HEK293 (cell line): Measurements from ENCODE around the gene JUP.
A peak's percentile ranks its signal among the peaks of the same experiment; 100 is the strongest.

Experiments used
- BCL11A ChIP-seq: fragments of 450-650 bp; formaldehyde crosslinking; IDR thresholded peaks from 2 replicates; pipeline ENCODE4 v1.5.1; 2016; ENCODE audit warnings: low read depth, missing biosample characterization, missing genetic modification characterization
- EGR2 ChIP-seq: fragments of 450-650 bp; formaldehyde crosslinking; IDR thresholded peaks from 2 replicates; pipeline ENCODE4 v1.5.1; 2016; ENCODE audit warnings: low read depth, missing biosample characterization, missing genetic modification characterization
- GLI4 ChIP-seq: fragments of 450-650 bp; formaldehyde crosslinking; IDR thresholded peaks from 2 replicates; pipeline ENCODE4 v1.5.1; 2016; ENCODE audit warnings: missing biosample characterization, missing genetic modification characterization
- HOXD13 ChIP-seq: sonication (generic); formaldehyde crosslinking; IDR thresholded peaks from 2 replicates; pipeline ENCODE4 v1.8.0; 2022; ENCODE audit warnings: missing genetic modification reagents, borderline replicate concordance
- SCRT1 ChIP-seq: fragments of 450-650 bp; formaldehyde crosslinking; IDR thresholded peaks from 2 replicates; pipeline ENCODE4 v1.5.1; 2016; ENCODE audit warnings: missing biosample characterization, missing genetic modification characterization, borderline replicate concordance
- ZBTB17 ChIP-seq: fragments of 450-650 bp; formaldehyde crosslinking; IDR thresholded peaks from 2 replicates; pipeline ENCODE4 v1.5.1; 2016; ENCODE audit warnings: missing biosample characterization, missing genetic modification characterization
- ZBTB21 ChIP-seq: fragments of 450-650 bp; formaldehyde crosslinking; IDR thresholded peaks from 2 replicates; pipeline ENCODE4 v1.5.1; 2017; ENCODE audit warnings: missing biosample characterization, missing genetic modification characterization
- ZFP37 ChIP-seq: fragments of 450-650 bp; formaldehyde crosslinking; IDR thresholded peaks from 2 replicates; pipeline ENCODE4 v1.5.1; 2016; ENCODE audit warnings: missing biosample characterization, missing genetic modification characterization
- ZFP41 ChIP-seq: fragments of 450-650 bp; formaldehyde crosslinking; IDR thresholded peaks from 2 replicates; pipeline ENCODE4 v1.5.1; 2016; ENCODE audit warnings: missing biosample characterization, missing genetic modification characterization, borderline replicate concordance
- ZNF132 ChIP-seq: fragments of 450-650 bp; formaldehyde crosslinking; IDR thresholded peaks from 2 replicates; pipeline ENCODE4 v1.5.1; 2017; ENCODE audit warnings: missing biosample characterization, missing genetic modification characterization, borderline replicate concordance
- ZNF155 ChIP-seq: fragments of 450-650 bp; formaldehyde crosslinking; IDR thresholded peaks from 2 replicates; pipeline ENCODE4 v1.5.1; 2016; ENCODE audit warnings: missing biosample characterization, missing genetic modification characterization
- ZNF16 ChIP-seq: fragments of 450-650 bp; formaldehyde crosslinking; IDR thresholded peaks from 2 replicates; pipeline ENCODE4 v1.5.1; 2016; ENCODE audit warnings: low read depth, missing biosample characterization, missing genetic modification characterization
- ZNF175 ChIP-seq: fragments of 450-650 bp; formaldehyde crosslinking; IDR thresholded peaks from 2 replicates; pipeline ENCODE4 v1.5.1; 2016; ENCODE audit warnings: missing biosample characterization, missing genetic modification characterization
- ZNF324 ChIP-seq: fragments of 450-650 bp; formaldehyde crosslinking; IDR thresholded peaks from 2 replicates; pipeline ENCODE4 v1.5.1; 2016; ENCODE audit warnings: missing biosample characterization, missing genetic modification characterization
- ZNF530 ChIP-seq: fragments of 450-650 bp; formaldehyde crosslinking; IDR thresholded peaks from 2 replicates; pipeline ENCODE4 v1.5.1; 2016; ENCODE audit warnings: low read depth, missing biosample characterization, missing genetic modification characterization
- ZNF549 ChIP-seq: fragments of 450-650 bp; IDR thresholded peaks from 2 replicates; pipeline ENCODE4 v1.5.1; 2018; ENCODE audit warnings: missing biosample characterization, missing genetic modification characterization, mild to moderate bottlenecking, inconsistent platforms, moderate library complexity
- ZNF561 ChIP-seq: fragments of 450-650 bp; IDR thresholded peaks from 2 replicates; pipeline ENCODE4 v1.5.1; 2018; ENCODE audit warnings: missing biosample characterization, missing genetic modification characterization, borderline replicate concordance
- ZNF610 ChIP-seq: fragments of 450-650 bp; formaldehyde crosslinking; IDR thresholded peaks from 2 replicates; pipeline ENCODE4 v1.5.1; 2016; ENCODE audit warnings: missing biosample characterization, missing genetic modification characterization, borderline replicate concordance
- ZNF658 ChIP-seq: fragments of 450-650 bp; formaldehyde crosslinking; IDR thresholded peaks from 2 replicates; pipeline ENCODE4; 2016; ENCODE audit warnings: missing biosample characterization, missing genetic modification characterization
- ZNF776 ChIP-seq: fragments of 450-650 bp; formaldehyde crosslinking; IDR thresholded peaks from 2 replicates; pipeline ENCODE4 v1.5.0; 2017; ENCODE audit warnings: missing biosample characterization, missing genetic modification characterization, borderline replicate concordance
- ZXDB ChIP-seq: fragments of 450-650 bp; formaldehyde crosslinking; IDR thresholded peaks from 2 replicates; pipeline ENCODE4 v1.5.1; 2016; ENCODE audit warnings: missing biosample characterization, missing genetic modification characterization
- TF ChIP-seq, protein P1 (sequence below): fragments of 450-650 bp; formaldehyde crosslinking; conservative IDR thresholded peaks from 2 replicates; pipeline ENCODE4 v1.5.1; 2016; ENCODE audit warnings: low read depth, missing biosample characterization, missing genetic modification characterization
- TF ChIP-seq, protein P2 (sequence below): fragments of 450-650 bp; formaldehyde crosslinking; IDR thresholded peaks from 2 replicates; pipeline ENCODE4 v1.5.1; 2017; ENCODE audit warnings: missing biosample characterization, missing genetic modification characterization
- TF ChIP-seq, protein P3 (sequence below): fragments of 450-650 bp; formaldehyde crosslinking; IDR thresholded peaks from 2 replicates; pipeline ENCODE4 v1.5.1; 2016; ENCODE audit warnings: missing biosample characterization, missing genetic modification characterization
- TF ChIP-seq, protein P4 (sequence below): fragments of 450-650 bp; formaldehyde crosslinking; IDR thresholded peaks from 2 replicates; pipeline ENCODE4 v1.5.1; 2016; ENCODE audit warnings: missing biosample characterization, missing genetic modification characterization
- TF ChIP-seq, protein P5 (sequence below): fragments of 450-650 bp; formaldehyde crosslinking; IDR thresholded peaks from 2 replicates; pipeline ENCODE4 v1.5.1; 2016; ENCODE audit warnings: missing biosample characterization, missing genetic modification characterization, borderline replicate concordance

The JUP gene

DNA sequence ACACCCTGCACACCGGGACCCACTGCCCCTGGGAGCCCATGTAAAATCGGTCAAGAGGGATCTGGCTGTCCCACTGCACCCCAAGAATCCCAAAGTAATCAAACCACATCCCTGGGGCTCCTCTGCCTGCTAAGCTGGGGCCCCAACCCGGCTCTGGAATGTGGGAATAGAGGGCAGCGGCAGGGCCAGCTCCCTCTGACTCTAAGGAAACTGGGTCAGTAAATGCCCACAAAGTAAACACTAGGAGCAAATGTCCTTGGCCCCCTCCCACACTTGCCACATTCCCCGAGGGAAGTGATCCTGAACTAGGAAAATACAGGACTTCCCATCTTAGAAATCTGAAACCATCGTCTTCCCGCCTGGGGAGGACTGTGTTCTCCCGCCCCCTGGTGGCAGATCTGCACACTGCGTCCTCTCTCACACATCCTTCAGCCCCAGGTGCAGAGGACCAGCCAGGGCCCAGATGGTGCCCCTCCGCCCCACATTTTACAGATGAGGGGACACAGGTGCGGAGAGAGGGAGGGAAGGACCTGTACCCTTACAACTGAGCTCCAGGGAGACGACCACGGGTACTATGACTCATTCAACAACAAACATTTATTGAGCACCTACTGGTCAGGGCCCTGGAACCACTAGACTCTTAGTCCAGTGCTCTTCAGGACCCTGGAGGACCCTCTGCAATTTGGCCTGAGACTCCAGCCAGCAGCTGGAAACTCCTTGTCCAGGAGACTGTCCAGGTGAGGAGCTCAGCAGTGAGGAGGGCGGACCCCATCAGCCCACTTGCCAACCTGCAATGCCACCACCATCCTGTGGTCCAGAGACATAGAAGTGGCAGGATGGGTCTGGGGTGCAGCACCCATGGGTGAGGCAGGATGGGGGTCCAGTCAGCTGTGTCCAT lies 15.1 kb upstream of the JUP start (continued):
- TF ChIP-seq, protein P1, sequence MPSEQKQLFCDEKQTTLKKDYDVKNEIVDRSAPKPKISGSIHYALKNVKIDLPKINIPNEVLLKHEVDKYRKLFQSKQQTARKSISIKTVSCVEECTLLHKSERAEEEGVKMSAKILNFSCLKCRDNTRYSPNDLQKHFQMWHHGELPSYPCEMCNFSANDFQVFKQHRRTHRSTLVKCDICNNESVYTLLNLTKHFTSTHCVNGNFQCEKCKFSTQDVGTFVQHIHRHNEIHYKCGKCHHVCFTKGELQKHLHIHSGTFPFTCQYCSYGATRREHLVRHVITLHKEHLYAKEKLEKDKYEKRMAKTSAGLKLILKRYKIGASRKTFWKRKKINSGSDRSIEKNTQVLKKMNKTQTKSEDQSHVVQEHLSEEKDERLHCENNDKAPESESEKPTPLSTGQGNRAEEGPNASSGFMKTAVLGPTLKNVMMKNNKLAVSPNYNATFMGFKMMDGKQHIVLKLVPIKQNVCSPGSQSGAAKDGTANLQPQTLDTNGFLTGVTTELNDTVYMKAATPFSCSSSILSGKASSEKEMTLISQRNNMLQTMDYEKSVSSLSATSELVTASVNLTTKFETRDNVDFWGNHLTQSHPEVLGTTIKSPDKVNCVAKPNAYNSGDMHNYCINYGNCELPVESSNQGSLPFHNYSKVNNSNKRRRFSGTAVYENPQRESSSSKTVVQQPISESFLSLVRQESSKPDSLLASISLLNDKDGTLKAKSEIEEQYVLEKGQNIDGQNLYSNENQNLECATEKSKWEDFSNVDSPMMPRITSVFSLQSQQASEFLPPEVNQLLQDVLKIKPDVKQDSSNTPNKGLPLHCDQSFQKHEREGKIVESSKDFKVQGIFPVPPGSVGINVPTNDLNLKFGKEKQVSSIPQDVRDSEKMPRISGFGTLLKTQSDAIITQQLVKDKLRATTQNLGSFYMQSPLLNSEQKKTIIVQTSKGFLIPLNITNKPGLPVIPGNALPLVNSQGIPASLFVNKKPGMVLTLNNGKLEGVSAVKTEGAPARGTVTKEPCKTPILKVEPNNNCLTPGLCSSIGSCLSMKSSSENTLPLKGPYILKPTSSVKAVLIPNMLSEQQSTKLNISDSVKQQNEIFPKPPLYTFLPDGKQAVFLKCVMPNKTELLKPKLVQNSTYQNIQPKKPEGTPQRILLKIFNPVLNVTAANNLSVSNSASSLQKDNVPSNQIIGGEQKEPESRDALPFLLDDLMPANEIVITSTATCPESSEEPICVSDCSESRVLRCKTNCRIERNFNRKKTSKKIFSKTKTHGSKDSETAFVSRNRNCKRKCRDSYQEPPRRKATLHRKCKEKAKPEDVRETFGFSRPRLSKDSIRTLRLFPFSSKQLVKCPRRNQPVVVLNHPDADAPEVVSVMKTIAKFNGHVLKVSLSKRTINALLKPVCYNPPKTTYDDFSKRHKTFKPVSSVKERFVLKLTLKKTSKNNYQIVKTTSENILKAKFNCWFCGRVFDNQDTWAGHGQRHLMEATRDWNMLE (tag by site-specific recombination), result no peak
- TF ChIP-seq, protein P2, sequence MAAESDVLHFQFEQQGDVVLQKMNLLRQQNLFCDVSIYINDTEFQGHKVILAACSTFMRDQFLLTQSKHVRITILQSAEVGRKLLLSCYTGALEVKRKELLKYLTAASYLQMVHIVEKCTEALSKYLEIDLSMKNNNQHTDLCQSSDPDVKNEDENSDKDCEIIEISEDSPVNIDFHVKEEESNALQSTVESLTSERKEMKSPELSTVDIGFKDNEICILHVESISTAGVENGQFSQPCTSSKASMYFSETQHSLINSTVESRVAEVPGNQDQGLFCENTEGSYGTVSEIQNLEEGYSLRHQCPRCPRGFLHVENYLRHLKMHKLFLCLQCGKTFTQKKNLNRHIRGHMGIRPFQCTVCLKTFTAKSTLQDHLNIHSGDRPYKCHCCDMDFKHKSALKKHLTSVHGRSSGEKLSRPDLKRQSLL (tag by site-specific recombination), result 0 out of 2 replicates have a peak, but pooled peaks have one; percentile 4
- TF ChIP-seq ZBTB21 (tag by site-specific recombination) (peak; percentile 34; the same call in 1 of the 2 replicates), ZNF16 (tag by site-specific recombination) (no peak), ZNF155 (tag by site-specific recombination) (no peak), ZNF324 (tag by site-specific recombination) (peak; percentile 66; the same call in 1 of the 2 replicates), ZNF530 (no peak), BCL11A (tag by site-specific recombination) (peak; percentile 88), ZFP37 (tag by site-specific recombination) (0 out of 2 replicates have a peak, but pooled peaks have one; percentile 30), HOXD13 (CRISPR knock-in tag) (no peak), ZNF610 (tag by site-specific recombination) (no peak), EGR2 (tag by site-specific recombination) (peak; percentile 50; the same call in 1 of the 2 replicates), ZFP41 (tag by site-specific recombination) (no peak), ZBTB17 (tag by site-specific recombination) (peak; percentile 68), ZNF549 (tag by site-specific recombination) (no peak), SCRT1 (tag by site-specific recombination) (no peak), ZNF175 (no peak), GLI4 (no peak), ZNF561 (tag by site-specific recombination) (no peak), ZNF658 (tag by site-specific recombination) (no peak), ZNF132 (tag by site-specific recombination) (no peak), ZNF776 (no peak), ZXDB (tag by site-specific recombination) (no peak)
- TF ChIP-seq, protein P3, sequence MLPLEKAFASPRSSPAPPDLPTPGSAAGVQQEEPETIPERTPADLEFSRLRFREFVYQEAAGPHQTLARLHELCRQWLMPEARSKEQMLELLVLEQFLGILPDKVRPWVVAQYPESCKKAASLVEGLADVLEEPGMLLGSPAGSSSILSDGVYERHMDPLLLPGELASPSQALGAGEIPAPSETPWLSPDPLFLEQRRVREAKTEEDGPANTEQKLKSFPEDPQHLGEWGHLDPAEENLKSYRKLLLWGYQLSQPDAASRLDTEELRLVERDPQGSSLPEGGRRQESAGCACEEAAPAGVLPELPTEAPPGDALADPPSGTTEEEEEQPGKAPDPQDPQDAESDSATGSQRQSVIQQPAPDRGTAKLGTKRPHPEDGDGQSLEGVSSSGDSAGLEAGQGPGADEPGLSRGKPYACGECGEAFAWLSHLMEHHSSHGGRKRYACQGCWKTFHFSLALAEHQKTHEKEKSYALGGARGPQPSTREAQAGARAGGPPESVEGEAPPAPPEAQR (tag by site-specific recombination), result no peak
- TF ChIP-seq, protein P4, sequence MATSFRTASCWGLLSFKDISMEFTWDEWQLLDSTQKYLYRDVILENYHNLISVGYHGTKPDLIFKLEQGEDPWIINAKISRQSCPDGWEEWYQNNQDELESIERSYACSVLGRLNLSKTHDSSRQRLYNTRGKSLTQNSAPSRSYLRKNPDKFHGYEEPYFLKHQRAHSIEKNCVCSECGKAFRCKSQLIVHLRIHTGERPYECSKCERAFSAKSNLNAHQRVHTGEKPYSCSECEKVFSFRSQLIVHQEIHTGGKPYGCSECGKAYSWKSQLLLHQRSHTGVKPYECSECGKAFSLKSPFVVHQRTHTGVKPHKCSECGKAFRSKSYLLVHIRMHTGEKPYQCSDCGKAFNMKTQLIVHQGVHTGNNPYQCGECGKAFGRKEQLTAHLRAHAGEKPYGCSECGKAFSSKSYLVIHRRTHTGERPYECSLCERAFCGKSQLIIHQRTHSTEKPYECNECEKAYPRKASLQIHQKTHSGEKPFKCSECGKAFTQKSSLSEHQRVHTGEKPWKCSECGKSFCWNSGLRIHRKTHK (tag by site-specific recombination), result no peak
- TF ChIP-seq, protein P5, sequence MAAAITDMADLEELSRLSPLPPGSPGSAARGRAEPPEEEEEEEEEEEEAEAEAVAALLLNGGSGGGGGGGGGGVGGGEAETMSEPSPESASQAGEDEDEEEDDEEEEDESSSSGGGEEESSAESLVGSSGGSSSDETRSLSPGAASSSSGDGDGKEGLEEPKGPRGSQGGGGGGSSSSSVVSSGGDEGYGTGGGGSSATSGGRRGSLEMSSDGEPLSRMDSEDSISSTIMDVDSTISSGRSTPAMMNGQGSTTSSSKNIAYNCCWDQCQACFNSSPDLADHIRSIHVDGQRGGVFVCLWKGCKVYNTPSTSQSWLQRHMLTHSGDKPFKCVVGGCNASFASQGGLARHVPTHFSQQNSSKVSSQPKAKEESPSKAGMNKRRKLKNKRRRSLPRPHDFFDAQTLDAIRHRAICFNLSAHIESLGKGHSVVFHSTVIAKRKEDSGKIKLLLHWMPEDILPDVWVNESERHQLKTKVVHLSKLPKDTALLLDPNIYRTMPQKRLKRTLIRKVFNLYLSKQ (tag by site-specific recombination), result no peak
